ENCODE measurements around the gene CARD19.
A peak's percentile ranks its signal among the peaks of the same experiment; 100 is the strongest.

GRCh38 chr9:93064392-93065134 is 31.5 kb upstream of the CARD19 start:
- TF ChIP-seq CTCF (IDR thresholded peaks at IDR 0.05) (no peak), POLR2A (IDR thresholded peaks at IDR 0.05) (peak in 1 of 4 donors; percentile 30)
